TTC549 (cell line): Measurements from ENCODE around the gene SEC16A.

Source experiments
- FAIRE-seq: peaks from 2 replicates; lab custom pipeline; 2012; peaks lifted over from hg19 to GRCh38; lab: Jason Lieb, UNC

SEC16A gene

GRCh38 chr9:136484153-136485048 is 1.6 kb upstream of the SEC16A start:
- FAIRE-seq: no peak

GRCh38 chr9:136483589-136484152 is 831 bp upstream of the SEC16A start:
- FAIRE-seq: no peak

- no peak for FAIRE-seq
These were observed 621 bp downstream of the SEC16A start for GRCh38 chr9:136482046-136482792.

GRCh38 chr9:136481558-136481957 is 1.3 kb downstream of the SEC16A start:
- no peak for FAIRE-seq

- FAIRE-seq: no peak
These were observed 6.3 kb downstream of the SEC16A start for GRCh38 chr9:136476369-136477150.

- FAIRE-seq: no peak
These were observed 7.6 kb downstream of the SEC16A start for GRCh38 chr9:136474974-136475865.

- FAIRE-seq: no peak
These were observed 8.7 kb downstream of the SEC16A start for GRCh38 chr9:136474021-136474640.

- FAIRE-seq: no peak
These were observed 9.5 kb downstream of the SEC16A start for GRCh38 chr9:136473354-136473721.

- no peak for FAIRE-seq
These were observed 10.0 kb downstream of the SEC16A start for GRCh38 chr9:136472640-136473353.

GRCh38 chr9:136471802-136472487 is 10.9 kb downstream of the SEC16A start:
- FAIRE-seq: no peak

- FAIRE-seq: no peak
These were observed 11.9 kb downstream of the SEC16A start for GRCh38 chr9:136470792-136471469.

GRCh38 chr9:136470356-136470755 is 12.5 kb downstream of the SEC16A start:
- FAIRE-seq: no peak

GRCh38 chr9:136467766-136468165 is 15.1 kb downstream of the SEC16A start:
- FAIRE-seq: no peak

GRCh38 chr9:136466155-136466541 is 16.7 kb downstream of the SEC16A start:
- FAIRE-seq: no peak

GRCh38 chr9:136465500-136466154 is 17.2 kb downstream of the SEC16A start:
- no peak for FAIRE-seq

- no peak for FAIRE-seq
These were observed 18.6 kb downstream of the SEC16A start for GRCh38 chr9:136464241-136464640.

- FAIRE-seq: no peak
These were observed 19.3 kb downstream of the SEC16A start for GRCh38 chr9:136463578-136463977.

- FAIRE-seq: no peak
These were observed 20.2 kb downstream of the SEC16A start for GRCh38 chr9:136462664-136463063.
